ENCODE data around the gene MPPED1.

Gene MPPED1

GRCh38 chr22:43479301-43479950 is 67.6 kb downstream of the MPPED1 start:
- FAIRE-seq: no peak

- FAIRE-seq: no peak
These were observed 68.1 kb downstream of the MPPED1 start for GRCh38 chr22:43479962-43480361.

GRCh38 chr22:43481568-43482317 is 69.9 kb downstream of the MPPED1 start:
- no peak for FAIRE-seq

GRCh38 chr22:43482318-43482625 is 70.5 kb downstream of the MPPED1 start:
- FAIRE-seq: no peak

GRCh38 chr22:43483266-43483665 is 71.5 kb downstream of the MPPED1 start:
- no peak for FAIRE-seq

GRCh38 chr22:43483669-43484068 is 71.9 kb downstream of the MPPED1 start:
- FAIRE-seq: no peak

GRCh38 chr22:43484227-43484626 is 72.4 kb downstream of the MPPED1 start:
- FAIRE-seq: no peak

GRCh38 chr22:43485502-43486089 is 73.8 kb downstream of the MPPED1 start:
- no peak for FAIRE-seq

- no peak for FAIRE-seq
These were observed 75.7 kb downstream of the MPPED1 start for GRCh38 chr22:43487311-43488030.

GRCh38 chr22:43488031-43488866 is 76.4 kb downstream of the MPPED1 start:
- FAIRE-seq: no peak

GRCh38 chr22:43488937-43489336 is 77.1 kb downstream of the MPPED1 start:
- FAIRE-seq: no peak

- no peak for FAIRE-seq
These were observed 78.5 kb downstream of the MPPED1 start for GRCh38 chr22:43490311-43490710.

- FAIRE-seq: no peak
These were observed 79.4 kb downstream of the MPPED1 start for GRCh38 chr22:43491177-43491576.

GRCh38 chr22:43491737-43492136 is 79.9 kb downstream of the MPPED1 start:
- FAIRE-seq: no peak

- FAIRE-seq: no peak
These were observed 81.5 kb downstream of the MPPED1 start for GRCh38 chr22:43493297-43493696.

- FAIRE-seq: no peak
These were observed 86.4 kb downstream of the MPPED1 start for GRCh38 chr22:43497956-43498855.

- FAIRE-seq: no peak
These were observed 87.0 kb downstream of the MPPED1 start for GRCh38 chr22:43498856-43499253.

- FAIRE-seq: no peak
These were observed 89.3 kb downstream of the MPPED1 start for GRCh38 chr22:43500792-43501785.

GRCh38 chr22:43501878-43502277 is 90.1 kb downstream of the MPPED1 start:
- FAIRE-seq: no peak

GRCh38 chr22:43502306-43502874 is 90.6 kb downstream of the MPPED1 start:
- no peak for FAIRE-seq
